ENCODE measurements around the gene ARHGAP25.

DNA sequence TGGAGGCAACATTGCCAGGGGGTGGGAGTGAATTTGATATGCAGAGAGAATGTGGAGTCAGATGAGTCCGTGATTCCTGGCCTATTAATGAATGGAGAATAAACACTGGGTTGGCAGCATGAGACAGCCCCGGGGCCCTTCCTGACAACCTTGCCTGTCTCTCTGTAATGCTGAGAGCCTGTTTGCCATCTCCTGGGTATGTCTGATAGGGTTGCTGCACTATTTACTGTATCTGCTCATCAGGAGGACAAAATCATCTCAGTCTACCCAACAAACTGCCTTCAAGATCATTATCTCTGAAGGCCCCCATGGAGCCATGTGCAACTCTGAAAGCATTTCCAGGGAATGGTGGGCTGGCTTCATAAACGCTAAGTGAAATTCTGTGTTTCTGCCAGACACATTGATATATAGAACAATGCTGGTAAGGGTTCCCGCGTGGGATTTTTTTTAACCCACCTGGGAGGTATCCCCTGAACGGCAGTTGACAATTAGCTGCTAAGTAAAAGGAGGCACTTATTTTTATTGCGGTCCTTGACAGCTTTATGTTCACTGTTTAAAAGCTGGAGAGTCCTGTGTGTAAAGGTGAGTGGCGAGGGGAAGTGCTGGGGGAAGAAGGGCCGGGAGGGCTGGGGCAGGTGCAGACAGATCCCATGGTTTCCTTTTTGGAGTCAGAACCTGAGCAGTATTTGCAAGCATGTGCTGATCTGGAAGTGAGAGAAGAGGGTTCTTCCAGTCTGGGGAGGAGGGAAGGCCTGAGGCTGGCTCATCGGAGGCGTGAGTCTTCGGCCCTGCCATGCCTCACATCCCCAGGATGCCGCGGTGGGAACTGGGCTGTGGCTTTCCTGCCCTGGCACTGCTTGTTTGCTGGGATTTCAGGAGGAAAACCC is 64.8 kb downstream of the ARHGAP25 start:
- TF ChIP-seq, protein P1, sequence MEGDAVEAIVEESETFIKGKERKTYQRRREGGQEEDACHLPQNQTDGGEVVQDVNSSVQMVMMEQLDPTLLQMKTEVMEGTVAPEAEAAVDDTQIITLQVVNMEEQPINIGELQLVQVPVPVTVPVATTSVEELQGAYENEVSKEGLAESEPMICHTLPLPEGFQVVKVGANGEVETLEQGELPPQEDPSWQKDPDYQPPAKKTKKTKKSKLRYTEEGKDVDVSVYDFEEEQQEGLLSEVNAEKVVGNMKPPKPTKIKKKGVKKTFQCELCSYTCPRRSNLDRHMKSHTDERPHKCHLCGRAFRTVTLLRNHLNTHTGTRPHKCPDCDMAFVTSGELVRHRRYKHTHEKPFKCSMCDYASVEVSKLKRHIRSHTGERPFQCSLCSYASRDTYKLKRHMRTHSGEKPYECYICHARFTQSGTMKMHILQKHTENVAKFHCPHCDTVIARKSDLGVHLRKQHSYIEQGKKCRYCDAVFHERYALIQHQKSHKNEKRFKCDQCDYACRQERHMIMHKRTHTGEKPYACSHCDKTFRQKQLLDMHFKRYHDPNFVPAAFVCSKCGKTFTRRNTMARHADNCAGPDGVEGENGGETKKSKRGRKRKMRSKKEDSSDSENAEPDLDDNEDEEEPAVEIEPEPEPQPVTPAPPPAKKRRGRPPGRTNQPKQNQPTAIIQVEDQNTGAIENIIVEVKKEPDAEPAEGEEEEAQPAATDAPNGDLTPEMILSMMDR (conservative IDR thresholded peaks at IDR 0.05) = no peak
- no peak for TF ChIP-seq EZH2 (IDR thresholded peaks at IDR 0.05; ENCODE audit: low read depth)

Measured in PC-9 (cell line).